HCT116 (cell line): Measurements from ENCODE around the gene ABCC11. TPM values are rescaled to one million over a fixed set of nuclear protein-coding genes. Genes with fewer than 3 reads are reported as not detected.

Experiments used
- ATAC-seq: fragments of 200-7000 bp; cut with Tn5 transposase; 2 replicates; pipeline ENCODE4 v1.9.1; 2020; ENCODE audit warnings: mild to moderate bottlenecking, moderate library complexity
- BruUV-seq: library from RNA; stranded (reverse); fragments of 400-500 nt; replicated peaks from 2 replicates; lab custom pipeline; 2021; lab: Mats Ljungman, UMichigan
- CTCF ChIA-PET: fragments of 300-600 bp; sonication (Branson Sonifier 250); formaldehyde crosslinking; loops from one replicate; lab custom pipeline; 2021; ENCODE audit warnings: antibody characterized with exemption; lab: Charles Lee
- POLR2A ChIA-PET: fragments of 300-600, 350-600 bp; sonication (Branson Sonifier 250); formaldehyde crosslinking; loops from one replicate; lab custom pipeline; 2021; ENCODE audit warnings: antibody characterized with exemption; lab: Charles Lee
- RAD21 ChIA-PET, 2 experiments: fragments of 300-600 bp; sonication (Branson Sonifier 250); formaldehyde crosslinking; loops; one replicate each; lab custom pipeline; 2023; ENCODE audit warnings: low total read pairs in 2 of 2; ENCODE audit not compliant: uncharacterized antibody in 2 of 2, unreplicated experiment in 2 of 2, low non-redundant PET in 1 of 2; lab: Charles Lee
- DNase-seq: peaks from one replicate; pipeline ENCODE4 v3.0.0-alpha.2; 2010; ENCODE audit warnings: low read depth, low spot score
- H2AFZ ChIP-seq: fragments of 200-600 bp; shearing (Covaris generic), sonication (generic); 2 replicates; pipeline ENCODE4 v1.6.1; 2017; ENCODE audit warnings: low read depth, mixed run types, mixed read lengths, antibody characterized with exemption, low read length; ENCODE audit not compliant: poor library complexity, severe bottlenecking
- H3K27ac ChIP-seq: 2 replicates; pipeline ENCODE4 v1.5.1; 2012; ENCODE audit warnings: low read depth, low read length
- H3K27me3 ChIP-seq: fragments of 200-600 bp; sonication (generic); 2 replicates; pipeline ENCODE4 v1.6.1; 2016; ENCODE audit warnings: mixed run types, low read length, mixed read lengths; ENCODE audit not compliant: insufficient read depth
- H3K36me3 ChIP-seq, 2 experiments: fragments of 200-500 bp in 1 of 2; fragments of 200-600 bp in 1 of 2; sonication (Bioruptor generic) in 1 of 2; sonication (generic) in 1 of 2; 2 replicates each; pipeline versions ENCODE4 v1.5.1 to v1.6.1; 2014 to 2016; ENCODE audit warnings: low read length in 2 of 2, inconsistent platforms in 1 of 2, mixed read lengths in 1 of 2, mixed run types in 1 of 2; ENCODE audit not compliant: insufficient read depth in 2 of 2, control insufficient read depth in 1 of 2
- H3K4me1 ChIP-seq, 2 experiments: fragments of 200-600 bp in 1 of 2; sonication (generic) in 1 of 2; 2 replicates each; pipeline versions ENCODE4 v1.5.1 to v1.6.1; 2012 to 2017; ENCODE audit warnings: low read length in 2 of 2, inconsistent platforms in 1 of 2, mild to moderate bottlenecking in 1 of 2, mixed read lengths in 1 of 2, mixed run types in 1 of 2, moderate library complexity in 1 of 2; ENCODE audit not compliant: insufficient read depth in 2 of 2, control insufficient read depth in 1 of 2
- H3K4me2 ChIP-seq: fragments of 200-600 bp; sonication (generic); 2 replicates; pipeline ENCODE4 v1.6.1; 2017; ENCODE audit warnings: mixed run types, low read length, mixed read lengths
- H3K4me3 ChIP-seq, 2 experiments: fragments of 200-600 bp in 1 of 2; sonication (generic) in 1 of 2; replicated peaks in 1 of 2; 2 replicates each; pipeline ENCODE4 v1.5.1; 2011 to 2016; ENCODE audit warnings: low read length in 2 of 2, control low read depth in 1 of 2, low read depth in 1 of 2, mild to moderate bottlenecking in 1 of 2, mixed read lengths in 1 of 2, mixed run types in 1 of 2
- H3K79me2 ChIP-seq: fragments of 200-600 bp; sonication (generic); 2 replicates; pipeline ENCODE4 v1.6.1; 2017; ENCODE audit warnings: mild to moderate bottlenecking, mixed run types, low read length, moderate library complexity, mixed read lengths; ENCODE audit not compliant: insufficient read depth
- H3K9ac ChIP-seq: fragments of 200-600 bp; sonication (generic); 2 replicates; pipeline ENCODE4 v1.6.1; 2016; ENCODE audit warnings: low read length, mixed read lengths
- H3K9me2 ChIP-seq: fragments of 200-600 bp; sonication (generic), shearing (Covaris generic); 2 replicates; pipeline ENCODE4 v1.6.1; 2017; ENCODE audit warnings: mixed run types, mild to moderate bottlenecking, moderate library complexity; ENCODE audit not compliant: insufficient read depth
- H3K9me3 ChIP-seq, 2 experiments: fragments of 200-500 bp in 1 of 2; fragments of 200-600 bp in 1 of 2; sonication (Bioruptor generic) in 1 of 2; sonication (generic) in 1 of 2; 2 replicates each; pipeline ENCODE4 v1.6.1; 2014 to 2017; ENCODE audit warnings: low read length in 2 of 2, mixed read lengths in 2 of 2, inconsistent platforms in 1 of 2, low read depth in 1 of 2, mild to moderate bottlenecking in 1 of 2, mixed run types in 1 of 2, moderate library complexity in 1 of 2; ENCODE audit not compliant: control insufficient read depth in 1 of 2, insufficient read depth in 1 of 2
- H4K20me1 ChIP-seq: fragments of 200-600 bp; sonication (generic), shearing (Covaris generic); 2 replicates; pipeline ENCODE4 v1.6.1; 2017; ENCODE audit warnings: mixed run types, mild to moderate bottlenecking, moderate library complexity; ENCODE audit not compliant: insufficient read depth
- ATF3 ChIP-seq: IDR thresholded peaks from 2 replicates; pipeline ENCODE4 v1.6.1; 2012
- CBX3 ChIP-seq: IDR thresholded peaks from 2 replicates; pipeline ENCODE4 v1.6.1; 2012; ENCODE audit warnings: low read depth
- CEBPB ChIP-seq: IDR thresholded peaks from 2 replicates; pipeline ENCODE4 v1.6.1; 2012; ENCODE audit warnings: low read depth
- CTCF ChIP-seq, 3 experiments: fragments of 200-600 bp in 1 of 3; sonication (generic) in 1 of 3; IDR thresholded peaks in 2 of 3; conservative IDR thresholded peaks in 1 of 3; 2 replicates each; pipeline ENCODE4 v1.5.1; 2012 to 2017; ENCODE audit warnings: low read depth in 2 of 3, low read length in 2 of 3, antibody characterized with exemption in 1 of 3, borderline replicate concordance in 1 of 3, control low read depth in 1 of 3, mild to moderate bottlenecking in 1 of 3, mixed read lengths in 1 of 3, mixed run types in 1 of 3, moderate library complexity in 1 of 3; ENCODE audit not compliant: insufficient read depth in 1 of 3
- EGR1 ChIP-seq: IDR thresholded peaks from 2 replicates; pipeline ENCODE4 v1.6.1; 2012; ENCODE audit warnings: low read depth
- EZH2 ChIP-seq: fragments of 200-600 bp; sonication (generic); IDR thresholded peaks from 2 replicates; pipeline ENCODE4 v1.6.1; 2017; ENCODE audit warnings: antibody characterized with exemption, mixed run types
- EZH2phosphoT487 ChIP-seq: fragments of 200-600 bp; IDR thresholded peaks from 2 replicates; pipeline ENCODE4 v1.6.1; 2018; ENCODE audit warnings: antibody characterized with exemption, borderline replicate concordance
- FOSL1 ChIP-seq: IDR thresholded peaks from 2 replicates; pipeline ENCODE4 v1.6.1; 2012; ENCODE audit warnings: low read depth
- MAX ChIP-seq: IDR thresholded peaks from 2 replicates; pipeline ENCODE4 v1.6.1; 2012
- RAD21 ChIP-seq: IDR thresholded peaks from 2 replicates; pipeline ENCODE4 v1.6.1; 2012; ENCODE audit warnings: low read depth, mild to moderate bottlenecking
- SIN3A ChIP-seq: IDR thresholded peaks from 2 replicates; pipeline ENCODE4 v1.6.1; 2012; ENCODE audit warnings: low read depth
- SP1 ChIP-seq: IDR thresholded peaks from 2 replicates; pipeline ENCODE4 v1.6.1; 2012; ENCODE audit warnings: low read depth
- SRF ChIP-seq: IDR thresholded peaks from 2 replicates; pipeline ENCODE4 v1.6.1; 2012; ENCODE audit warnings: low read depth
- ZBTB33 ChIP-seq: IDR thresholded peaks from 2 replicates; pipeline ENCODE4 v1.6.1; 2011; ENCODE audit warnings: mild to moderate bottlenecking, low read length, moderate library complexity; ENCODE audit not compliant: insufficient replicate concordance; ENCODE audit errors: extremely low read depth
- ZFX ChIP-seq: fragments of 450-650 bp; IDR thresholded peaks from 2 replicates; pipeline ENCODE4 v1.6.1; 2017
- ZNF274 ChIP-seq: fragments of 200-500 bp; sonication (Bioruptor generic); IDR thresholded peaks from 2 replicates; pipeline ENCODE4 v1.6.1; 2014; ENCODE audit warnings: mild to moderate bottlenecking, low read depth, low read length, inconsistent platforms
- intact Hi-C: fragments of 100-400 bp; cut with micrococcal nuclease; formaldehyde crosslinking; loops from 2 replicates; pipeline ENCODE4 v1.10.0; 2022
- total RNA-seq: library from RNA; stranded (reverse); gene quantifications from one replicate; pipeline ENCODE4 v1.2.1, GENCODE V29; 2021; ENCODE audit not compliant: unreplicated experiment

The ABCC11 gene
- total RNA-seq, 1 experiment from 2014 or later = 0.54 TPM

- no peak for TF ChIP-seq ZBTB33
- no peak for TF ChIP-seq ZFX
These were observed 110.6 kb downstream of the ABCC11 start (continued) for GRCh38 chr16:48136547-48137360.

GRCh38 chr16:48133455-48134211 is 113.7 kb downstream of the ABCC11 start:
- Histone ChIP-seq H3K79me2 (no peaks in the 10 kb centered on the region), H3K9ac (no peak overlapping the region), H3K27ac (no peak overlapping the region), H2AFZ (no peak overlapping the region), H3K4me3 (no peak overlapping the region), H4K20me1 (no peaks in the 10 kb centered on the region), H3K36me3 (no peaks in the 10 kb centered on the region), H3K27me3 (no peaks in the 10 kb centered on the region), H3K4me2 (no peak overlapping the region), H3K4me1 (no peaks in the 10 kb centered on the region), H3K9me3 (no peaks in the 10 kb centered on the region), H3K9me2 (no peaks in the 10 kb centered on the region)
- ATAC-seq (no peak), DNase-seq (no peak)
- POLR2A ChIA-PET = no interaction called here
- BruUV-seq = no TSS peak
- TF ChIP-seq RAD21 = no peak
- no peak for TF ChIP-seq SP1
- TF ChIP-seq EZH2phosphoT487 = no peak
- no peak for TF ChIP-seq EGR1
- TF ChIP-seq MAX = no peak
- no peak for TF ChIP-seq ZNF274
- no peak for TF ChIP-seq ATF3
- TF ChIP-seq EZH2 = no peak
- TF ChIP-seq SIN3A = no peak
- TF ChIP-seq SRF = no peak
- no peak for TF ChIP-seq FOSL1
- no peak for TF ChIP-seq CEBPB
- no peak for TF ChIP-seq CBX3
- no peak for TF ChIP-seq CTCF (IDR thresholded peaks at IDR 0.05 in 2 of 3, conservative IDR thresholded peaks at IDR 0.05 in 1 of 3; ENCODE audit: borderline replicate concordance in 1 of 3, insufficient read depth in 1 of 3, low read depth in 2 of 3, low read length in 2 of 3)
- intact Hi-C loops = no loop called here
- RAD21 ChIA-PET = no interaction called here
- CTCF ChIA-PET = no interaction called here
